HG03066 (cell line): ENCODE results near the gene LEFTY2.
"Not testable (repeated sequence)": the region's sequence is repeated elsewhere in the genome, so short reads cannot be mapped to it uniquely, and the experiment has no call there.

Source experiments
- ATAC-seq: cut with Tn5 transposase; IDR thresholded peaks from one replicate; pipeline ENCODE4 v1.9.1; 2021; ENCODE audit warnings: low read depth; ENCODE audit not compliant: unreplicated experiment

The LEFTY2 gene

GRCh38 chr1:225958041-225958440 lies 17.0 kb upstream of the LEFTY2 start:
- no peak for ATAC-seq

DNA sequence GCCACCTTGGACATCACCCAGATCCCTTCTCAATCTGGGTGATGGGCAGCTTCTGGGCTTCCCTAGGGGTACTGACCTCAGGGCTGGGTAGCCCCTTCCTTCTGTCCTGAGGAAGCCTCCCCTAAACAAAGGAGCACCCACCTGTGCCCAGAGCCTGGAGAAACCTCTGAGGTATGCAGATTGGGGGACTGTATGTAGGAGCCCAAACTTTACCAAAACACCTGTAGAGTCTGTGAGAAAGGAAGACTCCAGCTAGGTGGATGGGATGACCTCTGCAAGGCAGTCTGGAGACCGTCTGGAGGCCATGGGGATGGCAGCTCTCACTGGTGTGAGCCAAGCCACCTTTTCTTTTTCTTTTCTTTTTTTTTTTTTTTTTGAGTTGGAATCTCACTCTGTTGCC lies 13.7 kb upstream of the LEFTY2 start:
- no peak for ATAC-seq

- ATAC-seq: no peak
Measured at GRCh38 chr1:225953315-225953714, 12.3 kb upstream of the LEFTY2 start.

DNA sequence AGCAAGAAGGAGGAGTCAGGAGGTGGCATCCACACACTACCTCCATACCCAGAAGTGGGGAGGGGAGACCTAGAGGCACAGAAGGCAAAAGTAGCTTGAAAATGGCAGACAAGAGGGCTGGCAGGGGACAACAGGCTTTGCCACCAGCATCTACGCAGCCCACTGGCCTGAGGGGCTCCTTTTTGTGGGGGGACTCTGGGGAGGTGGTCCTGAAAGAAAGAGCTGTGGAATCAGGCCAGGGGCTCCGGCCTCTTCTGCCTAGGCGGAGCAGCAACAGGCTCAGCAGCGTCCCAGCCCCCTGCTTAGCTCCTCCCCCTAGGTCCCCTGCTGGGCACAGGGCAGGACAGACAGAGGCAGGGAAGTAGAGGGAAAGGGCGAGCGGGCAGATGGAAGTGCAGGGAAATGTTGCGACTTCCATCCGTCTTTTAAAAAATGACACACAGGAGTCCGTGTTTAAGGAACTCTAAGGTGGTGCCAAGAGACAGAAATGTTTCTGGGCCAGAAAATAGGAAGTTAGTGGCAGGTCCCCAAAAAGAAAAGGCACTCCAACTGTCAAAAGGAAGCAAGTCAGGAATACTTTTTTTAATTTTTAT lies 10.0 kb upstream of the LEFTY2 start:
- no peak for ATAC-seq

GRCh38 chr1:225949041-225949440 lies 8.0 kb upstream of the LEFTY2 start:
- ATAC-seq: no peak

DNA sequence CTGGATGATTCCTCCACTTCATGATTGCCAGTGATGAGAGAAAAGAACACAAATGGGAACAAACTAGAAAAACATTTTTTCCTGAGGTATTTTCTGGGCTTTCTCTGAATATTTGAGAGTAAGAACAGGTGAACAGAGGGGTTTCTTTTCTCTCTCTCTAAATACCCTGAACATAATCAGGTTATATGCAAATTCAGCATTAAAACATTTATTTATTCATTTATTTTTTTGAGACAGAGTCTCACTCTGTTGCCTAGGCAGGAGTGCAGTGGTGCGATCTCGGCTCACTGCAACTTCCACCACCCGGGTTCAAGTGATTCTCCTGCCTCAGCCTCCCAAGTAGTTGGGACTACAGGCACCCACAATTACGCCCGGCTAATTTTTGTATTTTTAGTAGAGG lies 5.8 kb upstream of the LEFTY2 start:
- no peak for ATAC-seq

- no peak for ATAC-seq
Measured at GRCh38 chr1:225946082-225946620, 5.1 kb upstream of the LEFTY2 start.

DNA sequence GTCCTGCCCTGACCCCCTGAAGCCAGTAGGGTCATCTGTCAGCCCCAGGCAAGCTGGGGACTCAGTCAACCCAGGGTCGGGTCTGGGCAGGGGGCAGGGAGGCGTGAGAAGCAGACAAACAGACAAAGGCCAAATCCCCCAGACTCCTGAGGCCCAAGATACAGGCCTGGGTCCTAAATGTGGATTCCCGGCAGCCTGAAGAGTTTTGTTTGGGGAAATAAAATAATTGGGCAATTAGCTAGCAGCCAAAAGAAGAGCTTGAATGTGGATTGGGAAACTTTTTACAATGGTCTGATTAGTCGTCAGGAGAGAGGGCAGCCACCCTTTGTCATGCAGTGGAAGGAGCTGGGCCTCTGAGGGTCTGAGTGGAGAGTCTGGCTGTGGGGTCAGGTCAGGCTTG lies 4.5 kb upstream of the LEFTY2 start:
- ATAC-seq: no peak

- peak; percentile 56 for ATAC-seq
Measured at GRCh38 chr1:225944951-225945350, 3.9 kb upstream of the LEFTY2 start.

DNA sequence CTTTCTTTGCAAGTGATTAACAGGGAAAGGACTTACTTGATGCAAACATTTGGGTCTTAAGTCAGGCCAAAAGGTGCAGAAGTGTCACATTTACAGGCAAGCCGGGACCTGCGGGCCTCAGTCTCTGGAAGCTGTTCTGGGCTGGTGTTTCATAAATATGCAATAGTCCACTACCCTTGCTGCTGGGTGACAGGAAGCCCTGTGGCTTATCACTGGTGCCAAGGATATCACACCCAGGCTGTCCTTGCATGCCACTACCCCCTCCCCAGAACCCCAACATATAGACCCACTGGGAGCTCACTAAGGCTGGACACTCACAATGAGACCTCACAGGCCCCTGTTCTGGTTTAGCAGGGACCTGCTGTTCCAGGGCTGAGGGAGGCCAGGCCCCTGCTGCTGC lies 3.4 kb upstream of the LEFTY2 start:
- ATAC-seq: no peak

GRCh38 chr1:225943582-225943981 lies 2.6 kb upstream of the LEFTY2 start:
- no peak for ATAC-seq

DNA sequence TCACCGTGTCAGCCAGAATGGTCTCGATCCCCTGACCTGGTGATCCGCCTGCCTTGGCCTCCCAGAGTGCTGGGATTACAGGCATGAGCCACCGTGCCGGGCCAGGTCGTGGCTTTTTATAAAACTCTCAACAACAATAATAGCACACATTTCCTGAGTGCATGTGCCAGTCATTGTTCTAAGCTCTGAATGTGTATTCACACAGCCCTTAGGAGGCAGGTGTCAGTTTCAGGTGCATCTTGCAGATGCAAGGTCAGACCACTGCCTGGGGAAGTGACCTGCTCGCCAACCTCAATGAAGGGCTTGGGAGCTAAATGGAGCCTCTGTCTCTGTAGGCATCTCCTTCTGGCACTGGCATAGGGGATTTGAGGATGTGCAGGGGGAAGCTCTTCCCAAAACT lies 1.6 kb upstream of the LEFTY2 start:
- ATAC-seq: peak; percentile 77

GRCh38 chr1:225941942-225942222 lies 862 bp upstream of the LEFTY2 start:
- no peak for ATAC-seq

- ATAC-seq: no peak
Measured at GRCh38 chr1:225940385-225941151, 452 bp downstream of the LEFTY2 start.

GRCh38 chr1:225939939-225940310 lies 1.1 kb downstream of the LEFTY2 start:
- ATAC-seq: not testable (repeated sequence)

- ATAC-seq: not testable (repeated sequence)
Measured at GRCh38 chr1:225939097-225939938, 1.7 kb downstream of the LEFTY2 start.

DNA sequence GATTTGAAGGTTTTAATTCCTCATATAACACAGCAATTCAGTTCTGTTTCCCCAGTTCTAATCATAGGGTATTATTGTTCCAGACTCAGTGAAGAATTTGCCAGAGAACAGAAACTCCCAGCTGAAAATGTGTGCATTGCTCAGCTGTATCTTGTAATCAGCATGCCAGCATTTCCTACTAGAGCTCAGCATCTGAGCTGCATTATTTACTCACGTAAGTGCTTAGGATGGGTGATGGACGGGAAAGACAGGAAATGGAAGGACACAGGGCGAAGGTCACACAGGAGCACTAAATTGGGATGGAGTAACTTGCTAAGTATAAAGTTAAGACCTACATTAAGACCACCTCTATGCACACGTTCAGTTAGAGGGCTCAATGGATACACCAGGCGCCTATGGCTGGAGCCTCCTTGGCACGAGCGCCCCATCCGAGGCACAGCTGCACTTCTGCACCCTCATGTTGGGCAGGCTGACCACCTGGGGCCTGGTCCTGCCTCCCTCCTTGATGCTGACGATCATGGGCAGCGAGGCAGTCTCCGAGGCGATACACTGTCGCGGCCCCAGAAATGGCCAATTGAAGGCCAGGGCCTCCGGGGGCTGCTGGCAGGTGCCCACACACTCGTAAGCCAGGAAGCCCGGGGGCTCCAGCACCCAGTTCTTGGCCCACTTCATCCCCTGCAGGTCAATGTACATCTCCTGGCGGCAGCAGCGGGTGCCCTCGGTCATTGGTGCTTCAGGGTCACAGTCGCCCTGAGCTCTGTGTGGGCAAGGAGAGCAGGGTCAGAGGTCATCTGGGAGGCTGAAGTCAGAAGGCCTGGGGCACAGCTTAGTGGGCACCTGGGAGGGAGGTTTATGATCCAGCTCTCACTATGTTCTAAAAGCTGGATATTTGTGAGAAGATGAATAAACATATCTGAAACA lies 3.7 kb downstream of the LEFTY2 start:
- no peak for ATAC-seq

DNA sequence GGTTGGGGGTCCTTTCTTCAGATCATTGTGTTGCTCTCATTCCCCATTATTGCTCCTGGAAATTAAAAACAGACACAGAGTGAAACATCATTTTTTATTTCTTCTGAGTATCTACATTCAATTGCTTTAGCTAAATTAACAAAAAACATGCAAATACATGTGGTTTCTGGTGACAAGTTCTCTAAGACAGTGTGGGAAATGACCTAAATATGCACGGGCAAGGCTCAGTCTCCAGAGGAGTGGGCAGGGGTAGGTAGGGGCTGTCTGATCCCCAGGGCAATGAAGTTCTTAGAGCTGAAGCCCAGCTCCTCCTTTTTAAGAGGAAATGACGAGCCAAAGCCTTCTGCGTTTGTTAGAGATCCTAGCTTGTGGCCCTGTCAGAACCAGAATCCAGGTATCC lies 4.5 kb downstream of the LEFTY2 start:
- no peak for ATAC-seq

DNA sequence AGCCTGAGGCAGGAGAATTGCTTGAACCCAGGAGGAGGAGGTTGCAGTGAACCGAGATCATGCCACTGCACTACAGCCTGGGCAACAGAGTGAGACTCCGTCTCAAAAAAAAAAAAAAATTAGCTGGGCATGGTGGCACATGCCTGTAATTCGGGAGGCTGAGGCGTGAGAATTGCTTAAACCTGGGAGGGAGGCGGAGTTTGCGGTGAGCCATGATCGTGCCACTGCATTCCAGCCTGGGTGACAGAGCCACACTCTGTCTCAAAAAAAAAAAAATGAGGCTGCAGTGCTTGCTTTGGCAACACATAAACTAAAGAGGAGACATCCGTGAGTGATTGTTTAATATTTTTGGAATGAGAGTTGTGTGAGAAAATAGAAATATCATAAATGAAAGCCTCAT lies 4.9 kb downstream of the LEFTY2 start:
- not testable (repeated sequence) for ATAC-seq

DNA sequence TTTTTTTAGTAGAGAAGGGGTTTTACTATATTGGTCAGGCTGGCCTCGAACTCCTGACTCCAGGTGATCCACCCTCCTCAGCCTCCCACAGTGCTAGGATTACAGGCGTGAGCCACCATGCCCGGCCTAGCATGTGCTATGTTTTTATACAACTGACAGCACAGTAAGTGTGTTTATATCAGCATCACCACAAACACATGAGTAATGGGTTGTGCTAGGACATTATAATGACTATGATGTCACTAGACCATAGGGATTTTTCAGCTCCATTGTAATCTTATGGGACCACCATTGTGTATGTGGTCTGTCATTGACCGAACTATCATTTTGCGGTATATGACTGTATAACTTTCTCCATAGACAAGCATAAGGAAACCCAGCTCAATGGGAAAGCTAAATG lies 6.3 kb downstream of the LEFTY2 start:
- no peak for ATAC-seq
